Astrocyte of the spinal cord (primary cell): ENCODE measurements around the gene NAT9.

ENCODE experiments used
- DNase-seq: peaks from one replicate; pipeline ENCODE4 v3.0.0; 2011; ENCODE audit warnings: low read depth, low spot score
- H3K4me3 ChIP-seq: 2 replicates; pipeline ENCODE4 v1.5.1; 2011; ENCODE audit warnings: low read depth, mild to moderate bottlenecking, low read length, moderate library complexity
- CTCF ChIP-seq: IDR thresholded peaks from 2 replicates; pipeline ENCODE4 v1.5.1; 2012; ENCODE audit warnings: low read depth, mild to moderate bottlenecking, low read length, inconsistent platforms
- in situ Hi-C: cut with HindIII; loops from 2 replicates; pipeline ENCODE4 v1.10.0; 2017; ENCODE audit warnings: low sequenced_read_pairs

NAT9 gene

DNA sequence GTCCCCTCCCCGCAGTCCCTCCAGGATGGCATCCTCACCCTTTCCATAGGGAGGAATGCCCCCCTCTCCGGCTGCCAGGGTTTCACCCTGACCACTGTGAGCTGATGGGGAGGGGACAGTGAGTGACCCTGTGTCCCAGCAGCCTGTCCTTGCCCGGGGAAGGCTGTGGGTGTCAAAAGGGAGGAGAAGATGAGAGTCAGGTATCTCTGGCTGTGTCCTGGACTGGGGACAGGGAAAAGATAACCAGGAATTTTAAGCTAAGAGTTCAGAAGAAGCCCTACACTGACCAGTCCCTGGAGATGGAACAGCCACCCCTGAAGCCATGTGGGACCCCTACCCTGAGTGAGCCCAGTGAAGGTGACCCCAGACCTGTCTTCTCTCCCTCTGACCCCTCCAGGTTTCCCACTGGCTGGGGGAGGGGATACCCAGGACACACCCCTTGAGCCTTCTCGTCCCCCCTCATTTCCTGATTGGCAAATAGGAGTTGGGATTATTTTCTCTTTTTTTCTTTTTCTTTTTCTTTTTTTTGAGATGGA lies 11.3 kb downstream of the NAT9 start:
- in situ Hi-C loops = no loop called here
- no peak for DNase-seq
- no peak overlapping the region for H3K4me3 ChIP-seq
- TF ChIP-seq CTCF = no peak

GRCh38 chr17:74763565-74764387 lies 12.4 kb downstream of the NAT9 start:
- DNase-seq = no peak
- no peak for TF ChIP-seq CTCF
- no peak overlapping the region for H3K4me3 ChIP-seq
- in situ Hi-C loops = no loop called here

DNA sequence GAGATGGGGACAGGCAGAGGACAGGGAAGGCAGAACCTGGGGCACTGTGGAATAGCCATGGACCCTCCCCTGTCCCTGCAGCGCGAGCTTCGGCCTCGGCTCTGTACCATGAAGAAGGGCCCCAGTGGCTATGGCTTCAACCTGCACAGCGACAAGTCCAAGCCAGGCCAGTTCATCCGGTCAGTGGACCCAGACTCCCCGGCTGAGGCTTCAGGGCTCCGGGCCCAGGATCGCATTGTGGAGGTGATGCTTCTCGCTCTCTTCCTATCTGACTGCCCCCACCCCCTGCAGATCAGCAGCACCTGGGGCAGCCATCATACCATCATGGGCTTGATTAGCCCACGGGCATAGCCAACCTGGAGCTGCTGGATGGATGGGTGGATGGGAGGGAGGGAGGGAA lies 14.2 kb downstream of the NAT9 start:
- in situ Hi-C loops = no loop called here
- no peak for DNase-seq
- TF ChIP-seq CTCF = no peak
- no peak overlapping the region for H3K4me3 ChIP-seq

- in situ Hi-C loops = no loop called here
- no peak overlapping the region for H3K4me3 ChIP-seq
These were observed 14.7 kb downstream of the NAT9 start for GRCh38 chr17:74761419-74761818.

DNA sequence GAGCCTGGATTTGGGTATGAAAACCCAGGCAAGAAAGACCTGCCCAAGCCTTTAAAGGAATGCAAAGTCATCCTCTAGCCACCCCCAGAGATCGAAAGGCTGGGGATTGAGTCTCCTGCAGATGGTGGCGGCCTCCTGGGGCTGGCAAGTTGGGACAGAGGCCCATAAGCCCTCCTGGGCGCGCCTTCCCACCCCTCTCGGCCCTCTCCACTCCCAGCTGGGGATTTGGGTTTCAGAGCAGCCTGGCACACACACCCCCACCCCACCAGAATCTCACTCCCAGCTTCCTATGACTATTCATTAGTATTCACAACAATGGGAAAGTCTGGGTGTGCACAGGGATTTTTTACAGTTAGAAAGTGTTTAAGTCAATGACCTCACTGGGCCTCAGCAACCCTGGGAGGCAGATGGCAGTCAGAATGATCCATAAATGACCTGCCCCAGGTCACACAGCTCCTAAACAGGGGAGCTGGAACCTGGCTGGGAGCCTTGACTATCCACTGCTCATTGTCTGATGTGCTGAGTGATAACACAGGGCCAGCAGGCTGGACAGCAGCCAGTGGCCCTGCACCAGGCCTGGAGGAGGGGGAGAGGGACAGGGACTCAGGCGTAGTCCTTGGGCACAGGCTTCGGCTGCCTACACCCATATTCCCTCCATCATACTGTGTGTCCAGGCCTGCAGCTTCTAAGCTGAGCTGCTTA lies 15.6 kb downstream of the NAT9 start:
- peak; percentile 17 for DNase-seq
- no peak for TF ChIP-seq CTCF
- in situ Hi-C loops = no loop called here
- H3K4me3 ChIP-seq = no peak overlapping the region

More at GRCh38 chr17:74761419-74761818, 14.7 kb downstream of the NAT9 start:
- no peak for DNase-seq
- TF ChIP-seq CTCF = no peak

- in situ Hi-C loops = no loop called here
- no peak for DNase-seq
- no peak for TF ChIP-seq CTCF
- no peak overlapping the region for H3K4me3 ChIP-seq
These were observed 16.2 kb downstream of the NAT9 start for GRCh38 chr17:74759941-74760340.
